ENCODE results near the gene POLN. TPM values are rescaled to one million over a fixed set of nuclear protein-coding genes. Genes with fewer than 3 reads are reported as not detected.

The POLN gene
- total RNA-seq, 1 experiment from 2014 or later: 1.2 TPM

GRCh38 chr4:2047031-2047660 is 194.8 kb downstream of the POLN start:
- H3K9me3 Mint-ChIP-seq (ENCODE audit: unreplicated experiment): no peaks in the 10 kb centered on the region
- no TSS peak for BruUV-seq (replicated peaks)
- Histone ChIP-seq H3K4me1 (peaks cover 4% of the 10 kb centered on the region; the same call in 1 of the 2 replicates), H3K9me3 (no peaks in the 10 kb centered on the region), H3K27me3 (replicated peaks; ENCODE audit: control insufficient read depth, insufficient read depth, low read length) (no peaks in the 10 kb centered on the region), H3K36me3 (ENCODE audit: control insufficient read depth, insufficient read depth, low read length) (no peaks in the 10 kb centered on the region), H3K4me3 (ENCODE audit: low read depth, low read length) (no peak overlapping the region)
- no peak overlapping the region for H3K27ac Mint-ChIP-seq (ENCODE audit: unreplicated experiment)
- H3K4me1 Mint-ChIP-seq (ENCODE audit: low read depth, unreplicated experiment): no peaks in the 10 kb centered on the region
- no peak for DNase-seq
- intact Hi-C loops (cut with micrococcal nuclease; ENCODE audit: unreplicated experiment): loop anchor here (5.0 kb wide), 1 partner anchor 140 kb away; no protein-coding TSS in a partner anchor
- no peaks in the 10 kb centered on the region for H3K27me3 Mint-ChIP-seq (ENCODE audit: insufficient read depth, unreplicated experiment)
- no peak overlapping the region for H3K4me3 Mint-ChIP-seq (ENCODE audit: unreplicated experiment)
- ChIA-PET POLR2A (no interaction called here), CTCF (no interaction called here)
- peaks cover 6% of the 10 kb centered on the region for H3K36me3 Mint-ChIP-seq (ENCODE audit: insufficient read depth, unreplicated experiment)
- TF ChIP-seq CTCF (IDR thresholded peaks at IDR 0.05; ENCODE audit: insufficient read depth in 1 of 2, low read depth in 1 of 2, low read length in 1 of 2, severe bottlenecking in 1 of 2, unreplicated experiment in 1 of 2): no peak

- Mint-ChIP-seq H3K4me3 (ENCODE audit: unreplicated experiment) (no peak overlapping the region), H3K27me3 (ENCODE audit: insufficient read depth, unreplicated experiment) (no peaks in the 10 kb centered on the region), H3K4me1 (ENCODE audit: low read depth, unreplicated experiment) (no peaks in the 10 kb centered on the region), H3K9me3 (ENCODE audit: unreplicated experiment) (no peaks in the 10 kb centered on the region), H3K27ac (ENCODE audit: unreplicated experiment) (peak overlapping the region; percentile 53), H3K36me3 (ENCODE audit: insufficient read depth, unreplicated experiment) (peaks cover 6% of the 10 kb centered on the region)
- BruUV-seq (replicated peaks): no TSS peak
- intact Hi-C loops (cut with micrococcal nuclease; ENCODE audit: unreplicated experiment): loop anchor here (5.0 kb wide), 1 partner anchor 141 kb away; no protein-coding TSS in a partner anchor
- POLR2A ChIA-PET: no interaction called here
- Histone ChIP-seq H3K4me3 (ENCODE audit: low read depth, low read length) (no peak overlapping the region), H3K27me3 (replicated peaks; ENCODE audit: control insufficient read depth, insufficient read depth, low read length) (no peaks in the 10 kb centered on the region), H3K9me3 (no peaks in the 10 kb centered on the region), H3K4me1 (peaks cover 4% of the 10 kb centered on the region; the same call in 1 of the 2 replicates), H3K36me3 (ENCODE audit: control insufficient read depth, insufficient read depth, low read length) (no peaks in the 10 kb centered on the region)
- DNase-seq: no peak
- CTCF ChIA-PET: no interaction called here
- TF ChIP-seq CTCF (IDR thresholded peaks at IDR 0.05; ENCODE audit: insufficient read depth in 1 of 2, low read depth in 1 of 2, low read length in 1 of 2, severe bottlenecking in 1 of 2, unreplicated experiment in 1 of 2): no peak
Observed at GRCh38 chr4:2046031-2046961, 195.6 kb downstream of the POLN start.

DNA sequence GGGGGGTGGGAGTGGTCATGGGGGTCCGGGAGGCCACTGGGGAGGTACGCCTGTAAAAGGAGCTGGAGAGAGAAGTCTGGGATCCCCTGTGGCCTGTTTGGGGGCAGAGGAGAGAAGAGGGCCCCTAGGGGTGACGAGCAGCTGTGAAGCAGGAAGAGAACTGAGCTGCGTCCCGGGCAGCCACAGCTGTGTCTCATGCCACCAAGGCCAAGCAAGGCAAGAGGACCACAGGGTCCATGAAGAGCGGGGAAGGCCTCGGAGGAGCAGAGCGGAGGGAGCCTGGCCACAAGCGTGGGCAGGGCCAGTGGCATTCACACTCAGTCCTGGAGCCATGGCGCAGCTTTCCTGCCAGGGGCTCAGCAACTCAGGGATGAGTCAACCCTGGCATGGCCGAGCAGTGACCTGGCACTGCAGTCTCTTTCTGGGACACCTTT is 196.4 kb downstream of the POLN start:
- ChIA-PET POLR2A (no interaction called here), CTCF (no interaction called here)
- H3K9me3 Mint-ChIP-seq (ENCODE audit: unreplicated experiment): no peaks in the 10 kb centered on the region
- peaks cover 6% of the 10 kb centered on the region for H3K36me3 Mint-ChIP-seq (ENCODE audit: insufficient read depth, unreplicated experiment)
- no peak for TF ChIP-seq CTCF (IDR thresholded peaks at IDR 0.05; ENCODE audit: insufficient read depth in 1 of 2, low read depth in 1 of 2, low read length in 1 of 2, severe bottlenecking in 1 of 2, unreplicated experiment in 1 of 2)
- BruUV-seq (replicated peaks): no TSS peak
- Histone ChIP-seq H3K9me3 (no peaks in the 10 kb centered on the region), H3K27me3 (replicated peaks; ENCODE audit: control insufficient read depth, insufficient read depth, low read length) (no peaks in the 10 kb centered on the region), H3K4me3 (ENCODE audit: low read depth, low read length) (no peak overlapping the region), H3K4me1 (peaks cover 4% of the 10 kb centered on the region; the same call in 1 of the 2 replicates), H3K36me3 (ENCODE audit: control insufficient read depth, insufficient read depth, low read length) (no peaks in the 10 kb centered on the region)
- intact Hi-C loops (cut with micrococcal nuclease; ENCODE audit: unreplicated experiment): loop anchor here (5.0 kb wide), 1 partner anchor 142 kb away; no protein-coding TSS in a partner anchor
- no peak for DNase-seq
- H3K27me3 Mint-ChIP-seq (ENCODE audit: insufficient read depth, unreplicated experiment): no peaks in the 10 kb centered on the region
- peak overlapping the region; percentile 53 for H3K27ac Mint-ChIP-seq (ENCODE audit: unreplicated experiment)
- no peak overlapping the region for H3K4me3 Mint-ChIP-seq (ENCODE audit: unreplicated experiment)
- H3K4me1 Mint-ChIP-seq (ENCODE audit: low read depth, unreplicated experiment): no peaks in the 10 kb centered on the region

All from Caco-2 (cell line).